ENCODE measurements around the gene TFDP1.

Gene TFDP1

DNA sequence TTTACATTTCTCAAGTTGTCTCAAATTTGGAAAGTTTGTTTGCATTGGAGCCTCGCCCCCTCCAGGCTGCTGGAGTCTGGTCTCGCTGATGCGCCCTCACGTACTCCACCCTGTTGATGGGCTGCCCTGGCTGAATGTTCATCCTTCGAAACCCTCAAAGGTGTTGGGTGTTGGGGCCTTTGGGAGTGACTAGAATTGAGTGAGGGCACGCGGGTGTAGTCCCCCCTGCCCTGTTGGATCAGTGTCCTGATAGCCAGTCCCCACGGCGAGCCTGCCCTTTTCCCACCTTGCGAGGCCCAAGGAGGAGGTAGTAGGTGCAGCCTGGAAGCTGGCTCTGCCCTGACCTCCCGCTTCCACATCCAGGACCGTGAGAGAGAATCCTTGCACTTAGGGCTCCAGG, 14.8 kb downstream of the TFDP1 start:
- DNase-seq: no peak

GRCh38 chr13:113601166-113602070, 16.9 kb downstream of the TFDP1 start:
- DNase-seq: no peak

DNA sequence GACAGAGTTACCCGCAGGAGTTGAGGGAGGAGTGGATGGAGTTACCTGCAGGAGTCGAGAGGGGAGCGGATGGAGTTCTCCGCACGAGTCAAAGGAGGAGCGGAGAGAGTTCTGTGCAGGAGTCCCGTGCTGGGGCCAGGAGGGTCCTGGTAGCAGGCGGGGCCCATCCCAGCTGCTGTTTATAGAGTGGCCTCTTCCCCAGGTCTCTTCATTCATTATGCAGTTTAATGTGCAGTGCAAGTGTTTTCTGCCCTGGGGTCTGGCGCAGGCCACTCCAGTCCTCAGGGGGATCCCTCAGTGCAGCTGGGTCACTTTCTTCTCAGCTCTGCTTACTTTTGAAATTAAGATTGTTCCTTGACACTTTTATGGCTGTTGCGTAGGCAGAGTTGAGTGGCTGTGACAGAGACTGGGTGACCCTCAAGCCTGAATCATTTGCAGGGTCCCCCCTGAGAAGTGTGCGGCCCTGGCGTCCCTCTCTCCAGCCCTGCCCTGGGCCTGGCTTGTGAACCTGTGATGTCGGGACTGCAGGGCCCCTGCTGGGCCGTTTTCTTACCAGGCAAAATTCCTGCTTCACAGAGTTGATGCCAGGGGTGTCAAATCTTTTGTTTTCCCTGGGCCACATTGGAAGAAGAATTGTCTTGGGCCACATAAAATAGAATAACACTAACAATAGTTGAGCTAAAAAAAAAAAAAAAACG, 17.9 kb downstream of the TFDP1 start:
- no peak for DNase-seq

- no peak for DNase-seq
These were observed 18.7 kb downstream of the TFDP1 start for GRCh38 chr13:113603116-113603710.

DNA sequence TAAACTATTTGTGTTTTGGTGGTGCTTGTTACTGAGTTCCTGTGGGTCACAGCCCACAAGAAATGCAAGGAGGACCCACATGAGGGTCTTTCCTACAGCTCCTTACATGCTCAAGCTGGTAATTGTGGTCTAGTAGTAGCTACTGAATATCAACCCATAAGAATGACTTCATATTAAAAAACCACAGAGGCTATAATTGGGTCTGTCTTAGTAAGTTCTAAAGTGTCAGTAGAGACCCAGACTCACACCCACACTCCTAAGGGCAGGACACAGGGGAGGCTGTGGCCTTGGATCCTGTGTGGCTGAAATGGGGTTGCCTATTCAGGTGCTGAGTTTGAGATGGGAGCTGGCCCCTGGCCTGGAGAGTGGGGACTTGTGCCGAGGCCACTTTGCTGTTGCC, 19.6 kb downstream of the TFDP1 start:
- no peak for DNase-seq

GRCh38 chr13:113605461-113605860, 20.9 kb downstream of the TFDP1 start:
- no peak for DNase-seq

DNA sequence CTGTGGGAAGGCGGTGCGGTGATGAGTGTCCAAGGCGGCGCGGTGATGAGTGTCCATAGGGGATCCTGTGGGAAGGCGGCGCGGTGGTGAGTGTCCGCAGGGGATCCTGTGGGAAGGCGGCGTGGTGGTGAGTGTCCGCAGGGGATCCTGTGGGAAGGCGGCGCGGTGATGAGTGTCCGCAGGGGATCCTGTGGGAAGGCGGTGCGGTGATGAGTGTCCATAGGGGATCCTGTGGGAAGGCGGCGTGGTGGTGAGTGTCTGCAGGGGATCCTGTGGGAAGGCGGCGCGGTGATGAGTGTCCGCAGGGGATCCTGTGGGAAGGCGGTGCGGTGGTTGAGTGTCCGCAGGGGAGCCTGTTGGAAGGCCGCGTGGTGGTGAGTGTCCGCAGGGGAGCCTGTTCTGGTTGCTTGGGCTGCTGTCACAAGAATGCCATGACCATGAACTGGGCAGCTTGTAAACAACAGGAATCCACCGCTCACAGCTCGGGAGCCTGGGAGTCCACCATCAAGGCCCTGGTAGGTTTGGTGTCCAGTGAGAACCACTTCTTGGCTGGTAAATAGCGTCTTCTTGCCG, 21.4 kb downstream of the TFDP1 start:
- DNase-seq: no peak

DNA sequence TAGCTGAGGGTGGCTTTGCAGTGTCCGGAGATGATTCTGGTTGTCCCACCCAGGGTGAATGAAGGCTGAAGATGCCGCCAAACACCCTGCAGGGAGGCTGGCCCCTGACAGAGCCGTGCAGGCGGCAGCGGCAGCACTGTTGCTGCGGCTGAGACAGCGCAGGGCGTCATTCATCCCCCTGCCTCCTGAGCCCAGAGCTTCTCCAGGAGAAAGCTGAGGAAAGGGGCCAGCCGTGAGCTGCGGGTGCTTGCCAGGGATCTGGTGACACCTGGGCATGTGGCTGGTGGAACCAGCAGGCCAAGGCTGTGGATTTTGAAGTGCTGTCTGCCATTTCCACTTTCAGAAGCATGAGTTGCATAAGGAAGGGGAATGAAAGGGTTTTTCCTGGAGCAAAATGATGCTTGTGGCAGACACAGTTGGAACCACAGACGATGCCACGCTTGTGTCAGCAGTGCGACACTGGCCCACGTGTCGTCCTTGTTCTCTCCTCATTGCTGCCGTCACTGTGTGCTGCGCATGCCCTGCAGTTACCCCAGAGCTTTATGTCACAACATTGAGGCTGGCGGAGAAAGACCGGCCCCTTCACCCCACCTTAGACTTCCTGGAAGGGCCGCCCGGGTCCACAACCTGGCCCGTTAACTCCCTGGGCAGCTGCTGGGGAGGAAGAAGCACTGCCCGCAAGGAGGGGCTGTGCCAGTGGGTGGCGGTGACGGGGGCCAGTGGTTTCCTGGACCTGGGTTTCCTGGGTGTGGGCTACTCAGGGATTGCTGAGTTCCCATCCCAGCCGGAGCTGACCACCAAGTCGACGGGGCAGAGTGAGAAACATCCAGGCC, 22.7 kb downstream of the TFDP1 start:
- DNase-seq: no peak

GRCh38 chr13:113607889-113608635, 23.5 kb downstream of the TFDP1 start:
- DNase-seq: no peak

DNA sequence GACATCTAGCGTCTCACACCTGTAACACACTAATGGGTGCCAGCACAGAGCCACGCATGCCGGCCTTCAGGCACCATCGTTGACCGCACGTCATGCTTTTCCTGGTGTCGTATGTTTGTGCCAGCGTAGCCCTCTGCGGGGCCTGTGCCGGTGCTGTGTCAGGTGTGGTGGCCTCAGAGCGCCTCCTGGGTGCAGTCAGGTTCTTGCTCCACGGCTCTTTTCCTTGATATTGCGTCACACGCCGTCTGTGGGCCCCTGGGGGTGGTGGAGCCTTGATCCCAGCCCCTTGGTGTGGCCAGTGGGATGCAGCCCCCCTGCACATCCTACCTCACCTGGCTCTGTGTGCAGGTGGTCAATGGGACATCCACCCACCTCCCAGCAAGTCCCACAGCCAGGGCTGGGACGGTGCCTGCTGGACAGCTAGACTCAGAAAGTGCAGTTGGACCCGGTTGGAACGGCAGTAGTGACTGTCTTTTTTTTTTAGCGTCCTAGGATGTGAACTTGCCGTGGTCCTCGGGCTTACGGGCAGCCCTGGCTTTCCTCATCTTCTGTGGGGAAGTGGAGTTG, 24.5 kb downstream of the TFDP1 start:
- DNase-seq: no peak

DNA sequence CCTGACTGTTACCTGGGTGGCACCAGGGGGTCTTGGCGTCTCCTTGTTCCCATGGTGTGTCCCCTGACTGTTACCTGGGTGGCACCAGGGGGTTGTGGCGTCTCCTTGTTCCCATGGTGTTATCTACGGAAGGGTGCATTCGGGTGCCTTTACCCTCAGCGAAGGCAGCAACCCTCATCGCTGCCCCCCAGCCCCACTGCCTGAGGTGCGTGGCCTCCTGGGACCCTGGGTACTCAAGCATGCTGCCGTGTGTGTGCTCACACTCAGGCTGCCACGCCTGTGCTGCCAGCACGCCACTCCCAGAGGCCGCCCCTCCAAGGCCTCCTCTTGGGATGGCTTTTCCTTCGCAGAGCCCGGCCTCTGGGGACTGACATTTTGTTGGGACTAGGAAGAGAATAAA, 25.1 kb downstream of the TFDP1 start:
- DNase-seq: no peak

- no peak for DNase-seq
These were observed 25.7 kb downstream of the TFDP1 start for GRCh38 chr13:113610266-113610665.

- no peak for DNase-seq
These were observed 27.4 kb downstream of the TFDP1 start for GRCh38 chr13:113611996-113612395.

- DNase-seq: no peak
These were observed 28.1 kb downstream of the TFDP1 start for GRCh38 chr13:113612607-113613006.

DNA sequence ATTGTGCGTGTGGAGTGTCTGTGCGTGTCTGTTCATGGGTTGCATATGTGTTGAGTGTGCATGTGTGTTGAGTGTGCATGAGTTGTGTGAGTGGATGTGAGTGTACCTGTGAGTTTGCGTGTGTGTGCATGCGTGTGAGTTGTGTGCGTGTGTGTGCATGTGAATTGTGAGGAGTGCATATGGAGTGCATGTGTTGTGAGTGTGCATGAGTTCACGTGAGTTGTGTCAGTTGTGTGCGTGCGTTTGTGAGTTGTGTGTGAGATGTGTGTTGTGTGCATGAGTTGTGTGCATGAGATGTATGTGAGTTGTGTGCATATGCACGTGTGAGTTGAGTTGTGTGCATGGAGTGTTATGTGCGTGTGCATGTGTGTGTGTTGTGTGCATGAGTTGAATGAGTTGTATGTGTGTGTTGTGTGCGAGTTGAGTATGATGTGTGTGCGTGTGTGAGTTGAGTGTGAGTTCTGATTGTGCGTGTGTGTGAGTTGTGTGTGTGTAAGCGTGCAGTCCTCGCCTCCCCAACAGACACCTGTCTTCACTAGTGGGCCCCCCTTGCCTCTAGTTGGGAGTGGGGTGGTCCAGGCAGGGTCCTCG, 29.3 kb downstream of the TFDP1 start:
- no peak for DNase-seq

DNA sequence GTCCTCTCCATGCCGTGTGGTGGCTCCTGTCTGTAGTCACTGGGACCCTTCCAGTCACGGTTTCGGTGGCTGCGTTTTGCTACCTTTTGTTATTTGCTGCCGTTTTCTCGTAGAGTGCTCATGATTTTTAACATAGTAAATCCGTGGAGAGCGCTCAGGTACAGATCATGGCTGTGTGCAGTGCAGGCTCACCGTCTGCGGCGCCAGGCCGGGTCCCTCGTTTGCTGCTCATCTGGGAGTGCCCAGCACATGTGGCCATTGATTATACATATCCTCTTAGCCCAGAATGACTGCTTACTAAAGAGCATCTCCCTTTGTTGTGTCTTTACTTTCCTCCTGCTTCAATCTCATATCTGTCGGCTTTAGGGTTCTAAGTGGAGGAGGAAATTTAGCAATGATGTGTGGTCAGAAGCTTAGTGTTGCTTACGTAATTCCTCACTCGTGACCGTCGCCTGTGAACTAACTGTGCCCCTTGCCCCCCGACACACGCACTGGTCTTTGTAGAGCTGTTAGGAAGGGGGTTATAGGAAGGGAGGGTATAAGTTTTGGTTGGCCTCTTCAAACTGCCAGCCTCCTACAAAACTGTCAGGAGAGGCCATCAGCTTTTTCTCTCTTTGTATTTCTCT, 31.8 kb downstream of the TFDP1 start:
- DNase-seq: no peak

- DNase-seq: no peak
These were observed 32.6 kb downstream of the TFDP1 start for GRCh38 chr13:113616991-113617749.

GRCh38 chr13:113617961-113618360, 33.4 kb downstream of the TFDP1 start:
- DNase-seq: no peak

- DNase-seq: no peak
These were observed 33.9 kb downstream of the TFDP1 start for GRCh38 chr13:113618455-113618854.

All from activated CD4-positive, alpha-beta T cell treated with anti-CD3 and anti-CD28 coated beads, Interleukin-2, Interleukin-6, amounts not matched to agents 100 ng/mL and 50 ng/mL, durations not matched to agents 16 hours and 8 hours (primary cell).